ENCODE measurements around the gene SLC12A7.
"Not testable (repeated sequence)": the region's sequence is repeated elsewhere in the genome, so short reads cannot be mapped to it uniquely, and the experiment has no call there.

Gene SLC12A7

DNA sequence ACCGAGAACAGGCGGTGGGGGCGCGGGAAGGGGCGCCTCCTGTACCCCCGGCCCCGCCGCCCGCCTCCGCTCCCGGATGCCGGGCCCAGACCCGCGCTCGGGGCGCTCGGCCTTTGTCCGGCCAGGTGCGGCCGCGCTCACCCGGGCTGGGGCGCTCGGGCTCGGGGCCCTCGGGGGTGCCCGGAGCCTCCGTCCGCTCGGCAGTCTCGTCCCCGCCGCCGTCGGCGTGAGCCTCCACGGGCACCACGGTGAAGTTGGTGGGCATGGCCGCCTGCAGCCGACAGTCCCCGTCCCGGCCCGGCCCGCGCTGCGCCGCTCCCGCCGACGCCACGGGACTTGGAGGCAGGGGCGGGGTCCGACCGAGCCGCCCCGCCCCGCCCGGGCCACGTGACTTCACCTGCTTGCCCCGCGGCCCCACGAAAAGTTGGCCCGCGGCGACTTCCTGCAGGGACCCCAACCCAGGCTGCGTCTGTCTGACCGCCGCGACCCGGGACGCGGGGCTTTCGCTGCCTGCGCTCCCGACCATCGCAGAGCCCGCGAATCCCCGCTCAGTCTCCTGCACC lies at the start of gene SLC12A7:
Gene SLC12A7 (minus strand): TSS at position 337 of the 563 bp plus-strand sequence. CDS start 72 bp downstream, at position 265.
- DNase-seq (ENCODE audit: low spot score) = peak; percentile 52

DNA sequence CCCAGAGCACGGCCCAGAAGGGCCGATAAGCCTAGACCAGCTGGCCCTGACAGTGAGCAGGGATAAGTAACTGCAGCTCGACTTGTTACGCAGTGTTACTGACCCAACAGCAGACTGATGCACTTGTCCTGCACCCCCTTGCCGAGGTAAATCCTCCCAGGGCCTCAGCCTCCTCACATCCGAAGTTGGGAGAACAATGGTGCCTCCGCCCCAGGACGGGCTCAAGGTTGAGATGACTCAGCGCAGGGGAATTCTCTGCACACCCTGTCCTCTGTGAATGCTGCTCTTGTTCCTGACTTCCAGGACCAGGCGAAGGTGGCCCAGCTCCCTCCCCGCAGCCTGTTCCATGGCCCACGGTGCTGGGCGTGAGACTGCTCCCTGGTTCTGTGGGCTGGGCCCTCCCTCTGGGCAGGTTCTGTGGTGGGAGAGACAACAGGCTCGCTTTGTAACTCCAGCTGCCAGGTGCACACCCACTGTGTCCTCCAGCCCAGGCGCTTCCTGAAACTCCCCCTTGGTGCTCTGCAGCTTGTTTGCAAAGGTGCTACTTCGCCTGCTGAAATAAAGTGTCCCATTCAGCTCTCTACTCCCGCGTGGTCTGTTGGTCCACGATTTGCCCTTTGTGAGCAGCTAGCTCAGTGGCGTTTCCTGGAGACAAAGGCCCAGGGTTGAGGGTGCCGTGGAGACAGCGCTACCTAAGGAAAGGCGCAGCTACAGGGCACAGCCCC lies 49.4 kb upstream of the SLC12A7 start:
- no peak for DNase-seq (ENCODE audit: low spot score)

DNA sequence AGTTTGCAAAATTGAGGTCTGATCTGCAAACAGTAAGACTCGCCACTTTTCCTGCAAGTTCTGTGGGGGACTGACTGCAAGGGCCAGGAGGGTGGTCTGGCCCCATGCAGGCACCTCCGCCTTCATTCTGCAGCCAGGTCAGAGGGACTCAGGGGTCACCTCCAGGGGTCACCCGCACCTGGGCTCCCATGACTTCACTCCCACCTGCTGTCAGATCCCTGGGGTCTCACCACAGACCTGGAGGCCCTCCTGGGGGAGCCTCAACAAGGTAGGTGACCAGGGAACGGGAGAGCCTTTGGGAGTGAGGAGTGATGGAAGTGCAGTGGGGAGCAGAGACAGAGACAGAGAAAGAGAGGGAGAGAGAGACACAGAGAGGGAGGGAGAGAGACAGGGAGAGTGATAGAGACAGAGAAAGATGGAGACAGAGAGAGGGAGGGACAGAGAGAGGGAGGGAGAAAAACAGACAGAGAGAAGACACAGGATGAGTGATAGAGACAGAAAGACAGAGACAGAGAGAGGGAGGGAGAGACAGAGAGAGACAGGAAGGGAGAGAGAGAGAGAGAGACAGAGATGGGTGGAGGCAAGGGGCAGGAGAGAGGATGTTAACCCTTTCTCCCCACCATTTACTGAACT lies 48.0 kb upstream of the SLC12A7 start:
- no peak for DNase-seq (ENCODE audit: low spot score)

DNA sequence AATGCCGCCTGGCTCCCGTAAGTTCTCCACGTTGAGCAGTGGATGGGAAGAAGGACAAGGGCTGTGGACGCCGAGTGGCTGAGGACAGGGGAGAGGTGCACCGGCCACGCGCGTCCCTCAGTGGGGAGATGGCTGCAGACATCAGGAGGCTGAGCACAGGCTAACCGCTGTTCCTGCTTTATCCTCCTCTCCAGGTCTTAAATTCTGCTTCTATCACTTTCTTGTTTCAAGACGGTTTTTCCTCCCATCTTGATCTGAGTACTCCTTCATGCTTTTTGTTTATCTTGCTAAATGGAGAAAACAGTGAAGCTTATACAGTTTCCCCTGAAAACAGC lies 47.4 kb upstream of the SLC12A7 start:
- no peak for DNase-seq (ENCODE audit: low spot score)

DNA sequence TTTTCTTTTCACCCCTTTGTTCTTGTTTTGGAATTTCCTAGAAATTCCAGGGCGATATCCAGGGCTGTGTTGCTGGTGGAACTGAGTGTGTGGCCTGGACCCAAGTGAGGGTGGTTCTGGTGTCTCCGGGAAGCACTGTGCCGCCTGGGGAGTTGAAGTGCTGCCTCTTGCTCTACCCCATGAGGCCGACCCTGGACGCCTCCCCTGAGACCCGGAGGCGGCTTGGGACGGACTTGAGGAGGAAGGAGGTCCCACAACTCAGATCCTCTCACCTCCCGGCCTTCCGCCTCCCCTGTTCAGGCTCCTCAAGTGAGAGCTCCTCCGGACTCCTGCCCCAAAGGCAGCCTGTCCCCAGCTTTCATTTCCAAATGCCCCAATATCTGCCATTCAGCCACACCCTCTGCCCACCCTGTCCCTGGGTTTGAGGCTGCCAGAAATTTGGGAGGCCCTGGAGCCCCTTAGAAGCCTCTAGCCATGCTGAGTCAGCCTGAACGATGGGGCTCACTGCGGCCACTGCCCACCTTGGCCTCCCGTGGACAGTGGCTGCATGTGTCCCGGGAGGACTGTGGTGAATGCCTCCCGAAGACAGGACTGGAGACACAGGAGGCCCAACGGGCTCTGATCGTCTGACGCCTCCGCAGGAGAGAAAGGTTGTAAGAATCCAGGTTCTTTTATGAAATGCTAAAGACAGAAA lies 46.9 kb upstream of the SLC12A7 start:
- no peak for DNase-seq (ENCODE audit: low spot score)

DNA sequence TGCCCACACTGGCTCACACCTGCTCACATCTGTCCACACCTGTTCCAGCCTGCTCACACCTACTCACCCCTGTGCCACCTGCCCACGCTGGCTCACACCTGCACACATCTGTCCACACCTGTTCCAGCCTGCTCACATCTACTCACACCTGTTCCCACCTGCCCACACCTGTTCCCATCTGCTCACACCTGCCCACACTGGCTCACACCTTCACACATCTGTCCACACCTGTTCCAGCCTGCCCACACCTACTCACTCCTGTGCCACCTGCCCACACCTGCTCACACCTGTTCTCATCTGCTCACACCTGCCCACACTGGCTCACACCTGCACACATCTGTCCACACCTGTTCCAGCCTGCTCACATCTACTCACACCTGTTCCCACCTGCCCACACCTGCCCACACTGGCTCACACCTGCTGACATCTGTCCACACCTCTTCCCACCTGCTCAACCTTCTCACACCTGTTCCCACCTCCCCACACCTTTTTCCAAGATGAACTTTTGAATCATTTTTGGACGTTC lies 45.7 kb upstream of the SLC12A7 start:
- not testable (repeated sequence) for DNase-seq (ENCODE audit: low spot score)

DNA sequence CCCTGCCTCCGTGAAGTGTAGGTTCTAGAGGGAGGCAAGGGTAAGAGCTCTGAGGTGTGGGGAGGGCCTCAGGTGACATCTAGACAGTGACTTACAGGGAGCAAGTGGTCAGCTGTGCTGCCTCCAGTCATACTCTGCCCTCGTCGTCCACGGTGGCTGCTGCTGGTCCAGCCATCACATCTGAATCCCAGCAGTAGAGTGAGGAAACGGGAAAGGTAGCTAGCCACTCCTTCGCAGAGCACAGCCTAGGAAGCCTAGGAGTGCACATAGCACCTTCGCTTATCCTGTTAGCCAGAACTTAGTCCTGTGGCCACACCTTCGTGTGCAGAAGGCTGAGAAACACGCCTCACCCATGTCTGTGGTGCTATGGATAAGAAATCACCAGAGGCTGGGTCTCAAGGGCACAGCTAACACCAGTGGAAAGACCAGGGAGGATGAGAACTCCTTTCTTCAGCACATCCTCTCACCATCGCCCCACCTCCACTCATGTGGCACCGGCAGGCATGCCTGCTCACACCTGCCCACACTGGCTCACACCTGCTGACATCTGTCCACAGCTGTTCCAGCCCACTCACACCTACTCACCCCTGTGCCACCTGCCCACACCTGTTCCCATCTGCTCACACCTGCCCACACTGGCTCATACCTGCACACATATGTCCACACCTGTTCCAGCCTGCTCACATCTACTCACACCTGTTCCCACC lies 45.0 kb upstream of the SLC12A7 start:
- DNase-seq (ENCODE audit: low spot score) = no peak

DNA sequence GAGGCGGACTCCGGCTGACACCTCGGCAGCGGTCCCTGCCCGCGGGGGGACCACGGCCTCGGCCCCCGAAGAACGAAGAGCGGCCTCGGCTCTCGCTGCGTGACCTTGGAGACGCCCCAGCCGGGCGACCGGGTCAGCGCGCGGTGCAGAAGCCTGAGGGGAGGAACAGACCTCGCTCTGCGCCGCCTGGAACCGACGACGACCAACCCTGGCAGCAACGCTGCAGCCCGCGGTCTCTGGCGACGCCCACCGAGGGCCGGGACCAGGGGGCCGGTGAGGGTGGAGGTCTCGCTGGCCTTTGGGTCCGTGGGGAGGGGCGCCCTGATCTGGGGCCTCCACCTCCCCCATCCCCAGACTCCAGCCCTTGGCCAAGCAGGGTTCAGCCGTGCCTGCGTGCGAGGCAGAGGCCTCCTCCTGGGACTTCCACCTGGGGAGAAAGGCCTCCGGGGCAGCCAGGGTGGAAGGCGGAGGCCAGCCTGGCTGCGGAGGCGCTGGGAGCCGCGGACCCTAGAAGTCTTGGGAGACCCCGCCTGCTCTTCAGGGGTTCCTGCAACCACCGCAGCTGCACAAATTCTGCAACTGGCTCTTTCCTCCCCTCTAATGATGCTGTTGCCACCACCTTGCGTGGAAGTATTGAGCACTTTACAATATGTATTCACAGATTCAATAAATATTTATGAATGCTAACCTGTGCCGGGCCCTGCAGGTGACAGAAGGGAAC lies 44.3 kb upstream of the SLC12A7 start:
- DNase-seq (ENCODE audit: low spot score) = no peak

DNA sequence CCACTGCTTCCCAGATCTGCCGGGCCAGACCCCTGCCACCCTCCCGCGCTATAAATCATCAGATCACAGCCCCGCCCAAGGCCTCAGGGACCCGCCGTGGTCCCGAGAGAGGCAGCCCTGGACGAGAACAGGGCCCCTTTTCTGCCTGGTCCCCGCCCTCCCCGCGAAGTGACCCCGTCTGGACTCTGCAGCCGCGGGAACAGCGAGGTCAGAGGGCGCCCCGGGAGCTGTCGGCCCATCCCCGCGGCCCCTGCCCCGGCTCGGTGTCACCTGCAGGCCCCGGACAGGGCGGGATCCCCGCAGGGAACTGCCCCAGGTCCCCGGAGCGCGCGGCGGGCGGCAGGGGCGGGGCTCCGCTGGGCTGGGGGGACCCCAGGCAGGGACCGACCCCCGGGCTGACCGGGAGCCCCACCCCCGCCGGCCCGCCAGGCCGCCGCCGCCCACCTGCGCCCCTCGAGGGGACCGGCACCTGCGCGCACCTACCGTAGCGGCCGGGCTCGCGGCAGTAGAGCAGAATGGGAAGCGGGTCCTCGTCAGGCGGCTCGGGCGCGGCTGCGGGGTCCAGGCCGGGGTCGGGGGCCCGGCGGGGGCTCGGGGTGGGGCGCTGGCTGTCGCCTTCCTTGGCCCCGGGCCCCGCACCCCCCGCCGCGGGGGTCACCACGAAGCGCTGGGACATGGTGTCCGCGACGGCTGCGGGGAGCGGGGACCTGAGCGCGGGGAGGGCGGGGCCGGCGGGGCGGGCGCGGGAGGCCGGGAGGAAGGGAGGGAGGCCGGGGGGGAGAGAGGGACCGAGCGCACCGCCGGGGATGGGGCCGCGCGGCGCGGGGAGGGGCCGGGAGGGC lies 43.5 kb upstream of the SLC12A7 start:
- no peak for DNase-seq (ENCODE audit: low spot score)

DNA sequence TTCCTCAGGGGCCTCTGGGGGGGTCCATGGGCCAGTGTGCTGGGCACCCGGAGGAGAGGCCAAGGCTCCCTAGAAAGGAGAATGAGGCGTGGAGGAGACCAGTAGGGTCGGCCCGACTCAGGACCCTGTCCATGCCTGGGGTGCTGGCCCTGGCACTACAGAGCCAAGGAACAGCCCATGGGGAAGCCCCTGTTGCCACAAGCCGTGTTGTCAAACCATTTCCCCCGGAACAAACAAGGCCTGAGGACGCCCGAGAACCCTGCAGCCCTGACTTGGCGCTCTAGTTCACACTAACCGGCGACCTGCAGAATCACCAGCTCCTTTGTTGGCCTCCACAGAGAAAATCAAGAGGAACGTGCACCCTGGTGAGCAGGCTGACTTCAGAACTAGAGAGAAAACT lies 41.6 kb upstream of the SLC12A7 start:
- no peak for DNase-seq (ENCODE audit: low spot score)

DNA sequence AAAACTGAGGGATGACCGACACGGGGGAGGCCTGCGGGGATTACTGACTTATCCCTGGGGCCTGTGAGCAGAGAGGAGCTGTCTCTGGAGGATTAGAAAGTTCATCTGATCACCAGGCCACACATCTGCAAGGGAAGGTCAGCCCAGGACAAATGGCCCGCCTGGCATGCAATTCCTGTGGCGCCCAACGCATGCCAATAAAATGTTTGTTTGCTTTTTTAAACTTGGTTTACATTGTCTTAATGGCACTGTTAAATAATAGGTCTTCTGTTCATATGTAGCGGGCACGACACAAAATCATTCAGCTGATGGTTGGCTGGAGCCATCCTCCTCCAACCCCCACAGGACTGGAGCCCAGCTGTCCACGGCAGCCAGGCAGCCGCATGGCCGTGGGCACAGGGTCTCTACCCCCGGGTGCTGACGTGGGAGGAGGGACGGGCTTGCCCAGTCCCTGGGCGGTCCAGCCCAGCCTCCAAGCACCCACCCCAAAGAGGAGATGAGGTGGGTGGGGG lies 41.0 kb upstream of the SLC12A7 start:
- no peak for DNase-seq (ENCODE audit: low spot score)

DNA sequence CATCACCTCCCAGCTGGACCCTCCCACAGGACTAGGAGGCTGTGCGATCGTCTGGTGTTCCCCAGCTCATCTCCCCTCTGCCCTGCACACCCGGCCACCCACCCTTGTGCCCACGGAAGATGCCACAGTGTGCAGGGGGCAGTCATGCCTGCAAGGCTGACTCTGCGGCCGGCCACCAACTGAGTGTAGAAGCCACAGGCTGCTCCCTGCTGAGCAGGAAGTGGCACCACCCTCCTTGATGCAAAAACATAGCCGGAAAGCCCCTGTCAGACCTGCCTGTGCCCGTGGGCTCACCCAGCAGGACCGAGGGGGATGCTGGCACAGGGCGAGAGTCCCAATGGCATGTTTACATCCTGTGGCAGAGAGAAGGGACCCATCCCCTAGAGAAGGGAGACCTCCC lies 40.3 kb upstream of the SLC12A7 start:
- no peak for DNase-seq (ENCODE audit: low spot score)

DNA sequence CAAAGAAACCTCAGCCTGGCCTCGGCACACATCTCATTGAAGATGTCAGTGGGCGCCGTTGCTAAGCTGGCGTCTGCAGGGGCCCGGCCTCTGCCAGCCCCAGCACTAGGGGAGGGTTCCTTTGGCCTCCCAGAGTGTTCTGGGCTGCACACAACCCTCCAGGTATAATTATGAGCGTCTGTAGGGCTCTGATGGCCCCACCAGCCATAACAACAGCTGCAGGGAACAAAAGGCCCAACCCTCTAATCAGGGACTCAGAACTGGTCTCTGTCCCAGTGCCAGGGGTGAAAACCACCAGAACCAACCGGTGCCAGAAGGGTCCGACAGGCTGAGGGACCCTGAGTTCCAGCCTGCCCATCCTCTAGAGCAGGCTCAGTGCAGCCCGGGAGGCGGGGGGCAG lies 39.5 kb upstream of the SLC12A7 start:
- no peak for DNase-seq (ENCODE audit: low spot score)

DNA sequence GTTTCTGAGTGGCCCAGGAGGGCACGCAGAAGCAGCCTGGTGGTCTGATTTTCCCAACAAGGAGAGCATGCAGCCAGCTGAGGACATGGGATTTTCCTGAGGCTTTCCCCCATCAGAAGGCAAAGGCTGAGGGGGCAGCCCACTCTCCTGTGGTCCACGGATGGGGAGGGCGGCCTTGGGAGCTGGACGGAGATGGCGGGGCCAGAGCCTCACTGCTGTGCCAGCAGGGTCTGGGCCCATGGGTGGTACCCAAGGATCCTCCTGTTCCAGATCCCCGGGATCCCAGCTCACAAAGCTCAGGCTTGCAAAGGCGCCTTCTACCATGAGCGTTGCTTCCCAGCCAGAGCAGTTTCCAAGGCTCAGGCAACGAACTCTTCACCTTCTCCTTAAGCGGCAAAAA lies 39.0 kb upstream of the SLC12A7 start:
- DNase-seq (ENCODE audit: low spot score) = no peak

DNA sequence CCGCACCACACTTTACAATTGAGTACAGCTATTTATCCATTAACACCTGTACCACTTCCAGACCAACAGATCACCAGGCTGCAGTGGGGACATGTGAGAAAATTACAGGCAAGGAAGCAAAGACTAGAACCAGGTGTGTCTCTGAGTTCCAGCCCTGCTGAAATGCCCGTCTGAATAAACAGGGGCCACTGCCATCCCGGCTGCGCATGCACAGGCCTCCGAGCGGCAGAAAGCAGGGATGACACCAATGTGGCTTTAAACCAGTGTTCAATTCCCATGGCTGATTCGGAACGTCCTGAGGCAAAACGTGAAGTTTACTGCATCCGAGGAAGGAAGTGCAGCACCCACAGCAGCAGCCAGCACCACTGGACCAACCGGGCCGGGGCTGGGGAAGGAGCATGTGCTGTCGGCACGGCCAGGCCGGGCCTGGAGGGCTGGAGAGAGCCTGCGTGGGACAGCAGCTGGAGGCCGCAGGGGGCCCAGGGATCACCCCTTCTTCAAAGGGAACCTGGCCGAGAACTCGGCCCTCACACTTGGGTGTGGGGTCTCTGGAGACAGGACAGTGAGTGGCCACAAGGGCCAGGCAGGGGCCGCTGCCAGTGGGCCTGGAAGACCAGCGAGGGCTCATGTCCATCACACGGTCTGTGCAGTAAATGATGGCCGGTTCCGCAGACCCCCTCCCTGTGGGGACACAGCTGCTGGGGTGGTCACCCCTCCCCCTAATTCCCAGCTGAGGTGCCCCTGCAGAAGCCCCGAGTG lies 33.0 kb upstream of the SLC12A7 start:
- DNase-seq (ENCODE audit: low spot score) = no peak

DNA sequence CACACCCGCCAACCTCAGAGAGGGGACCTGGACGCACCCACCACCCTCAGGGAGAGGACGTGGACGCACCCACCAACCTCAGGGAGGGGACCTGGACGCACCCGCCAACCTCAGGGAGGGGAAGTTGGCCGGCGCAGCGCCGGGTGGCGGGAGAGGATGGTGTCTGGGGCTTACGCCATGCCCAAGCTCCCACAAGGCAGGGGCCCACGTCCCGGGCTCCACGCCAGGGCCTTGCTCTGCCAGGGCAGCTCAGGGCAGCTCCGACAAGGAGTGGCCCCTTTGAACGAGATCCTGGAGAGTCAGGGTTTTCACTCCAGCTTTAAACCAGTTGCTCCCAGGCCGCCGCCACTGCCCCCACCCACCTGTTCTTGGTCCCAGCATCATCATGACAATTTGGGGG lies 32.2 kb upstream of the SLC12A7 start:
- no peak for DNase-seq (ENCODE audit: low spot score)

DNA sequence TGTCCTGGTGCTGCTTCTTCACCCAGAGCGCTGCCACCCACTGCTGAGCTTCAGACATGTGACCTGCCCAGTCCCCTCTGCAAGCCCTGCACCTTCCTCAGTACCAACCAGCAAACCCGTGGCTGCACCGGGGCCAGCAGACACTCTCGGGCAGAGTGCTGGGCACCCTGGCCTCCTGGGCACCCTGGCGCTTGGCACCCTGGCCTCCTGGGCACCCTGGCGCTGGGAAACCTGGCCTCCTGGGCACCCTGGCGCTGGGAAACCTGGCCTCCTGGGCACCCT lies 31.7 kb upstream of the SLC12A7 start:
- DNase-seq (ENCODE audit: low spot score) = no peak

DNA sequence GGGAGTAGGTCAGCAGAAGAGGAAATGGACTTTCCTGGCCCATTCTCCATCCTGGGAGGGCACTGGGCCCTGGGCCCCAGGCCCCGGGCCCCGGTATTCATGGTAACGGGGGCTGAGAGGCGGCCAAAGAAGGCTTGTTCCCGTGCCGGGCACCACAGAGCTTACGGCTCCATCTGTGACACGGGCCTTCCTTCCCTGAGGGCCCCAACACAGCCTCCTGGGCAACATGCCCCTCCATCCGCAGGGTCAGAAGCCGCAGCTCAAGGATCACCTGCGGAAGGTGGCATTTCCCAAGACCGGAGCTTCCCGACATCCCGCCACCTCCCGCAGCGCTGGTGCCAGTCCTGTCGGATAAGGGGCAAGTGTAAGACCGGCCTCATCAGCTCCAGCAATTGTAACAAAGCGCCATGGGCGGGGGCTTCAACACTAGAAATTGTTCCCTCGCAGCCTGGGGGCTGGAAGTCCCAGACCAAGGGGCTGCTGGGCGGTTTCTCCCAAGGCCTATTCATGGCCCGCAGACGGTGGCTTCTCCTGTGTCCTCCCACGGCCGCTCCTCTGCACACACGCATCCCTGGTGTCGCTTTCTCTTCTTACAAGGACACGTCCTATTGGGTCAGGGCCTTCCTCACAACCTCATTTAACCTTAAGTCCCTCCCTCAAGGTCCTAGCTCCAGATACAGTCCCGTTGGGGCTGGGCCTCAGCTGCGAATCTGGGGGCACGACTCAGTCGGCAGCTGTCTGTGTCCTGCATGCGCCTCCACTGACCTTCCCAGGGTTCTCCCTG lies 31.2 kb upstream of the SLC12A7 start:
- DNase-seq (ENCODE audit: low spot score) = no peak

DNA sequence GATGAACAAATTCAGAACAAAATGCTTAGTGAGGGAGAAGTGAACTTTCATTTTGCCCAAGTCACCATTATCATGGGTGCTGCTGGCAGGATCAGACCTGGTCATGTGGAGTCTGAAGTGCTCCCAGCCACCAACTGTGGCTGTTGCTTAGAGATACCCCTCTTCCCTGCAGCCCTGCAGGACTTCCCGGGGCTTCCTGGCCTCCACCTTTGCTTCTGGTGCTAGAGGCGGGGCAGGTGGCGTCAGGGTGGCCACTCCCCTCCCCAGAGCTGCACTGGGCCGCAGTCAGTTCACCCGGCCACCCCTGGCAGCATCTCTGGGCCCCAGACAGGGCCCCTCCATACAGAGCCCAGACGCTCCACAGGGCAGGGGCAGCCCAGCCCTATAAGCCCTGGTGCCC lies 30.0 kb upstream of the SLC12A7 start:
- no peak for DNase-seq (ENCODE audit: low spot score)
